ENCODE results near the gene SMCO1. TPM values are rescaled to one million over a fixed set of nuclear protein-coding genes. Genes with fewer than 3 reads are reported as not detected.

SMCO1 gene
- polyA plus RNA-seq, 3 donors = not detected

DNA sequence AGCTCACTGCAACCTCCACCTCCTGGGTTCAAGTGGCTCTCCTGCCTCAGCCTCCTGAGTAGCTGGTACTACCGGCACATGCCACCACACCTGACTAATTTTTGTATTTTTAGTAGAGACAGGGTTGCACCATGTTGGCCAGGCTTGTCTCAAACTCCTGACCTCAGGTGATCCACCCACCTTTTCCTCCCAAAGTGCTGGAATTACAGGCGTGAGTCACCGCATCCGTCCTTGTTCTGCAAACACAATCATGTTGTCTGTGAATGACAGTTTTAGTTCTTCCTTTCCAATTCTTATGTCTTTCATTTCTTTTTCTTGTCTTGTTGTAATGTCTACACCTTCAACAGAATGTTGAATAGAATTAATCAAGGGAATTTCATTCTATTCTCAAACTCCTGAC, 16.3 kb upstream of the SMCO1 start:
- Histone ChIP-seq H3K9ac (ENCODE audit: insufficient read depth, low read length, poor library complexity, severe bottlenecking) (no peak overlapping the region), H3K36me3 (replicated peaks in 1 of 2; ENCODE audit: control insufficient read depth in 1 of 2, insufficient read depth in 2 of 2, low read length in 2 of 2) (no peaks in the 10 kb centered on the region), H3K79me2 (ENCODE audit: insufficient read depth, low read length) (no peaks in the 10 kb centered on the region), H3K4me3 (replicated peaks in 1 of 3; ENCODE audit: low read depth in 2 of 3, low read length in 3 of 3) (no peak overlapping the region), H4K20me1 (ENCODE audit: insufficient read depth, low read length) (no peaks in the 10 kb centered on the region), H3K4me1 (ENCODE audit: control insufficient read depth in 1 of 2, insufficient read depth in 2 of 2, low read length in 2 of 2) (peaks cover 8 to 10% of the 10 kb centered on the region in 2 donors), H2AFZ (ENCODE audit: insufficient read depth, low read depth, low read length, poor library complexity, severe bottlenecking) (no peak overlapping the region), H3K27me3 (ENCODE audit: control insufficient read depth in 2 of 2, insufficient read depth in 2 of 2, low read length in 2 of 2) (no peaks in the 10 kb centered on the region), H3K27ac (ENCODE audit: low read depth in 1 of 2, low read length in 2 of 2) (no peak overlapping the region), H3K9me3 (replicated peaks in 1 of 2; ENCODE audit: control insufficient read depth in 1 of 2, insufficient read depth in 1 of 2, low read length in 2 of 2) (no peaks in the 10 kb centered on the region), H3K4me2 (replicated peaks; ENCODE audit: extremely low read depth, low read length, poor library complexity, severe bottlenecking) (no peak overlapping the region)
- H3K4me1 Mint-ChIP-seq = peaks cover 6% of the 10 kb centered on the region
- peaks cover 4 to 14% (median 5%) of the 10 kb centered on the region in 3 donors for H3K27me3 Mint-ChIP-seq (ENCODE audit: low read depth in 3 of 3)
- DNase-seq = no peak
- H3K36me3 Mint-ChIP-seq = no peaks in the 10 kb centered on the region
- TF ChIP-seq, protein P1, sequence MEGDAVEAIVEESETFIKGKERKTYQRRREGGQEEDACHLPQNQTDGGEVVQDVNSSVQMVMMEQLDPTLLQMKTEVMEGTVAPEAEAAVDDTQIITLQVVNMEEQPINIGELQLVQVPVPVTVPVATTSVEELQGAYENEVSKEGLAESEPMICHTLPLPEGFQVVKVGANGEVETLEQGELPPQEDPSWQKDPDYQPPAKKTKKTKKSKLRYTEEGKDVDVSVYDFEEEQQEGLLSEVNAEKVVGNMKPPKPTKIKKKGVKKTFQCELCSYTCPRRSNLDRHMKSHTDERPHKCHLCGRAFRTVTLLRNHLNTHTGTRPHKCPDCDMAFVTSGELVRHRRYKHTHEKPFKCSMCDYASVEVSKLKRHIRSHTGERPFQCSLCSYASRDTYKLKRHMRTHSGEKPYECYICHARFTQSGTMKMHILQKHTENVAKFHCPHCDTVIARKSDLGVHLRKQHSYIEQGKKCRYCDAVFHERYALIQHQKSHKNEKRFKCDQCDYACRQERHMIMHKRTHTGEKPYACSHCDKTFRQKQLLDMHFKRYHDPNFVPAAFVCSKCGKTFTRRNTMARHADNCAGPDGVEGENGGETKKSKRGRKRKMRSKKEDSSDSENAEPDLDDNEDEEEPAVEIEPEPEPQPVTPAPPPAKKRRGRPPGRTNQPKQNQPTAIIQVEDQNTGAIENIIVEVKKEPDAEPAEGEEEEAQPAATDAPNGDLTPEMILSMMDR (IDR thresholded peaks at IDR 0.05) = no peak
- WGBS (ENCODE audit: insufficient coverage) = no CpG with 5 or more reads among the region's 4 CpGs
- peaks cover 2 to 9% (median 8%) of the 10 kb centered on the region in 7 donors for H3K9me3 Mint-ChIP-seq
- H3K27ac Mint-ChIP-seq = no peak overlapping the region
- H3K4me3 Mint-ChIP-seq = no peak overlapping the region
- intact Hi-C loops (cut with micrococcal nuclease) = no loop called here

DNA sequence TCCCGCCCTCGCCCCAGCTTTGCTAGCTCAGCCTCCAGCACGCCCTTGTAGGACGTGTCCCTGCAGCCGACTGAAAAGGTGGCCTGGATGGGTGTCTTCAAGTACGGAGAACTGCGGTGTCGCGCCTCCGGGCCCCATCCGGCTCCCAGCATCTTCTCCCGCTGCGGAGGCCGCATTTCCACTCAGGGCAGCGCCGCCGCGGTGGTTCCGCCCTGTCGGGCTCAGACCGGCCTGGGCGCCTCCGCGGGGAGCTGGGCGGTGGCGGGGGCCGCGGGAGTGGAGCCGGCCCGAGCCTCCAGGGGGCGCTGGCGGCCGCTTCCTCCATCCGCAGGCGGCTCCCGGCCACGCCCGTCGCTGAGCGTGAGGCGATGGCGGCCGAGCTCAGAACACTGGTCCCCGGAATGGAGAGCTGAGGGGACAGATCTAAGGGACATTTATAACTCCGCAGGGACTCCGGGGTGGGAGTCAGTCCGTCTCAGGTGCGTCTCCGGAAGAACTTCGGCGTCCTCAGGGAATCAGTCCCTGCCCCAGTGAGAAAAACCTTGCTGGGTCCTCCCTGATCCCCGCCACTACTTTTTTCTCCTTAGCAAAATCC, 13.6 kb upstream of the SMCO1 start:
- no peaks in the 10 kb centered on the region for H3K79me2 ChIP-seq (ENCODE audit: insufficient read depth, low read length)
- no peaks in the 10 kb centered on the region for H3K9me3 ChIP-seq (replicated peaks in 1 of 2; ENCODE audit: control insufficient read depth in 1 of 2, insufficient read depth in 1 of 2, low read length in 2 of 2)
- peak overlapping the region; percentile 89 for H2AFZ ChIP-seq (ENCODE audit: insufficient read depth, low read depth, low read length, poor library complexity, severe bottlenecking)
- Mint-ChIP-seq H3K4me3 (peak overlapping the region; percentile 72 to 75), H3K4me1 (peaks cover 6% of the 10 kb centered on the region), H3K27me3 (ENCODE audit: low read depth in 3 of 3) (peaks cover 1 to 19% (median 4%) of the 10 kb centered on the region in 3 donors), H3K9me3 (peaks cover 2 to 9% (median 6%) of the 10 kb centered on the region in 7 donors), H3K27ac (peak overlapping the region in 3 of 7 donors; percentile 46 to 64 (median 53)), H3K36me3 (no peaks in the 10 kb centered on the region)
- H3K9ac ChIP-seq (ENCODE audit: insufficient read depth, low read length, poor library complexity, severe bottlenecking) = peak overlapping the region; percentile 37
- TF ChIP-seq, protein P1 (IDR thresholded peaks at IDR 0.05) = peak; percentile 95
- no peaks in the 10 kb centered on the region for H4K20me1 ChIP-seq (ENCODE audit: insufficient read depth, low read length)
- H3K27me3 ChIP-seq (ENCODE audit: control insufficient read depth in 2 of 2, insufficient read depth in 2 of 2, low read length in 2 of 2) = no peaks in the 10 kb centered on the region
- H3K4me3 ChIP-seq (replicated peaks in 1 of 3; ENCODE audit: low read depth in 2 of 3, low read length in 3 of 3) = peak overlapping the region; percentile 35 to 71 (median 37)
- DNase-seq = peak; percentile 72 to 80 (median 79)
- intact Hi-C loops (cut with micrococcal nuclease) = loop anchor here in 1 of 2 donors (5.0 kb wide), 1 partner anchor 164 kb away; no protein-coding TSS in a partner anchor
- H3K36me3 ChIP-seq (replicated peaks in 1 of 2; ENCODE audit: control insufficient read depth in 1 of 2, insufficient read depth in 2 of 2, low read length in 2 of 2) = no peaks in the 10 kb centered on the region
- H3K4me2 ChIP-seq (replicated peaks; ENCODE audit: extremely low read depth, low read length, poor library complexity, severe bottlenecking) = peak overlapping the region; percentile 94
- peak overlapping the region in 1 of 2 donors; percentile 53 for H3K27ac ChIP-seq (ENCODE audit: low read depth in 1 of 2, low read length in 2 of 2)
- H3K4me1 ChIP-seq (ENCODE audit: control insufficient read depth in 1 of 2, insufficient read depth in 2 of 2, low read length in 2 of 2) = peaks cover 8 to 10% of the 10 kb centered on the region in 2 donors
- WGBS (ENCODE audit: insufficient coverage) = under 1% methylated on average over 45 of the region's 52 CpGs
